HG02981 (cell line): Measurements from ENCODE around the gene OLIG2.

Experiments
- ATAC-seq: cut with Tn5 transposase; IDR thresholded peaks from one replicate; pipeline ENCODE4 v1.9.1; 2021; ENCODE audit warnings: mild to moderate bottlenecking, moderate library complexity; ENCODE audit not compliant: unreplicated experiment

Gene OLIG2

GRCh38 chr21:33019885-33020557 is 5.7 kb upstream of the OLIG2 start:
- ATAC-seq: no peak

- no peak for ATAC-seq
Measured at GRCh38 chr21:33020558-33021100, 5.1 kb upstream of the OLIG2 start.

GRCh38 chr21:33021150-33021549 is 4.6 kb upstream of the OLIG2 start:
- ATAC-seq: no peak

GRCh38 chr21:33021667-33022066 is 4.1 kb upstream of the OLIG2 start:
- ATAC-seq: no peak

GRCh38 chr21:33022489-33022827 is 3.3 kb upstream of the OLIG2 start:
- no peak for ATAC-seq

- no peak for ATAC-seq
Measured at GRCh38 chr21:33022828-33023573, 2.7 kb upstream of the OLIG2 start.

- ATAC-seq: no peak
Measured at GRCh38 chr21:33023574-33024200, 2.0 kb upstream of the OLIG2 start.

- no peak for ATAC-seq
Measured at GRCh38 chr21:33024201-33025103, 1.3 kb upstream of the OLIG2 start.

GRCh38 chr21:33025106-33025488 is 638 bp upstream of the OLIG2 start:
- no peak for ATAC-seq

- ATAC-seq: no peak
Measured at GRCh38 chr21:33026443-33026858, 716 bp downstream of the OLIG2 start.

- ATAC-seq: no peak
Measured at GRCh38 chr21:33026878-33027400, 1.2 kb downstream of the OLIG2 start.

- ATAC-seq: no peak
Measured at GRCh38 chr21:33027401-33028286, 1.9 kb downstream of the OLIG2 start.

- no peak for ATAC-seq
Measured at GRCh38 chr21:33028287-33028670, 2.5 kb downstream of the OLIG2 start.

GRCh38 chr21:33028773-33029384 is 3.1 kb downstream of the OLIG2 start:
- no peak for ATAC-seq

GRCh38 chr21:33029385-33029921 is 3.7 kb downstream of the OLIG2 start:
- ATAC-seq: no peak

- no peak for ATAC-seq
Measured at GRCh38 chr21:33029975-33030461, 4.3 kb downstream of the OLIG2 start.

- ATAC-seq: no peak
Measured at GRCh38 chr21:33030633-33031032, 4.9 kb downstream of the OLIG2 start.

- no peak for ATAC-seq
Measured at GRCh38 chr21:33031152-33031911, 5.6 kb downstream of the OLIG2 start.
